GM18502 (cell line): Measurements from ENCODE around the gene ALK.

ENCODE experiments used
- ATAC-seq: cut with Tn5 transposase; IDR thresholded peaks from one replicate; pipeline ENCODE4 v1.9.1; 2021; ENCODE audit warnings: mild to moderate bottlenecking; ENCODE audit not compliant: unreplicated experiment, poor library complexity

The ALK gene

DNA sequence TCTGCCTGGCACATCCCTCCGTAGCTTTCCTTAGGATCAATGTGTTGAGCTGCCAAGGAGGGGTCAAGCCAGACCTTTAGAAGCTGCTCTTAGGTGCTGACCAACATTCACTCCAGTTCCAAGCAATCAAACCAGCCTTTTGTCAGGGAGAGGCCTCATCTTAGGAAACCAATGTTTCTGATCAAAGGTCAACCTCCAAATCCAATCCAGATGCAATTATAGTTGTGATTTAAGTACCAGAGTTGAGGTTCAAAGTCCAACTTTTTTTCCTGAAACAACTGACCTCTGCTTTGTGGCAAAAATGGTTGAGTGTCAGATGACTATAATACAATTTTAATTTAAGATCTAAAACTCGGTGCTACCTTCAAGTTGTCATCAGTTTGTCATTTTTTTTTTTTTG, 303.4 kb downstream of the ALK start:
- ATAC-seq: no peak

DNA sequence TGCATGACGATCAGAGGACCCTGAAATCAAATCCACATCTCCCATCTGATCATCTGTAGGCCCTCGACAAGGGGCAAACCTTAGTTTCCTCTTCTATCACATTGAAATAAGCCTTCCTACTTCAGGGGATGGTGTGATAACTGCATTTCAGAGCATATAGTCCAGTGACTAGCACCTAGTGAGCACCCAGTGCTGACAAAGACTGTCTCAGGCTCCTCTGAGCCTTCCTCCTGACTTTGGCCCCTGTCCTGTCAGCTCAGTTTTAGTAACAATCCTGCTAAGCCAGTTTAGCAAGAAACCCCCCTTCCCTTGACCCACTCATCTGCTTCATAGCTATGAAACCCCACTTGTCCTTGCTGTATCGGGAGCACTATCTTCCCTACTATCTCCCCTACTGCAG, 304.0 kb downstream of the ALK start:
- ATAC-seq: no peak

DNA sequence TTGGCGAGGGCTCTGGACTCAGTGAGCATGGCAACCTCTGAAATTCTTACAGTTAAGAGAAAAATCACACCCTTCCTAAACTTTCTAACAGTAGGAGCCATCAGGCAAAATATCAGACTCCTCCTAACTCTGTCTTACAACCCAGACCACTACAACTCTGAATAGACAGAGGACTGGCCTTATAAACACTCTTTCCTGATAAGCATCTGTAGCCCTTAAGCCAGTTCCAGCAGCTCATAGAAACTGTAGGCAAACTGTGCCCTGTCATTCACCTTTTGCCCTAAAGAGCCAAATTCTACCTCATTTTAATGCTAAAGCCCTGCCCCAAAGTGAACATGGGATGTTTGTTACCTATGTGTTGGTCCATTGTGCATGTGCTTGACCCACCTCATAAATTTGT, 304.8 kb downstream of the ALK start:
- no peak for ATAC-seq

DNA sequence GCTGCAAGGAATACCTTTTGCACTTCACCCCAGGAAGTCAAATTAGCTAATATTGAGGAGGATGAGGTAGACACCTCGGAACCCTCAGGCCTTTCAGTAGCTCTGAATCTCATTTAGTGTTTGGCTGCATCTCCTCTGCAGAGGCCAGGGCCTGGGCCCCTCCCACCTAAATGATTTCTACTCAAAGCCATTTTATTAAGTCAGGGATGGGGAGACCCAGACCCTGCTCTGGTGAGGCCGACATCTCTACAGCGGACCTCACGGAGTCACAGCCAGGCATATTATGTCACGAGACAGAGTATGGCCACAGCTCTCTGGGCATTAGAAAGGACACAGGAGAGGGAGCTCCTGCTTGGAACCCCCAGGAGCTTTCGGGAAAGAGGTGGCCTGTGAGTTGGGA, 305.5 kb downstream of the ALK start:
- no peak for ATAC-seq

DNA sequence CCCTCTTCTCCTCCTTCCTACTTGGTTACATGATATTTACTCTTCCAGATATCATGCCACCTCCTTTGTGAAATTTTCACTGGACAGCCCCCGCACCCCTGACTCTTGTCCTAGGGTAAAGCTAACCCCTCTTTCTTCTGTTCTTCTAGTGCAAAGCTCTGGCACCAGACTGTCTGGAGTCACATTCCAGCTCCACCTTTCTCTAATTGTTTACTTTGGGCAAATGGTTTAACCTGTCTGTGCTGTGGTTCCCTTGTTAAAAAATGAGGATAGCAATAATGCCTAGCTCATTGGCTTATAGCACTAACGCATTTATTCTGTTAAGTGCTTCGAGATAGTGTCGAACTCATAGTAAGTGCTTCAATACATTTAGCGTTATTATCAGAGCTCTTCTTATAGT, 306.2 kb downstream of the ALK start:
- ATAC-seq: no peak

DNA sequence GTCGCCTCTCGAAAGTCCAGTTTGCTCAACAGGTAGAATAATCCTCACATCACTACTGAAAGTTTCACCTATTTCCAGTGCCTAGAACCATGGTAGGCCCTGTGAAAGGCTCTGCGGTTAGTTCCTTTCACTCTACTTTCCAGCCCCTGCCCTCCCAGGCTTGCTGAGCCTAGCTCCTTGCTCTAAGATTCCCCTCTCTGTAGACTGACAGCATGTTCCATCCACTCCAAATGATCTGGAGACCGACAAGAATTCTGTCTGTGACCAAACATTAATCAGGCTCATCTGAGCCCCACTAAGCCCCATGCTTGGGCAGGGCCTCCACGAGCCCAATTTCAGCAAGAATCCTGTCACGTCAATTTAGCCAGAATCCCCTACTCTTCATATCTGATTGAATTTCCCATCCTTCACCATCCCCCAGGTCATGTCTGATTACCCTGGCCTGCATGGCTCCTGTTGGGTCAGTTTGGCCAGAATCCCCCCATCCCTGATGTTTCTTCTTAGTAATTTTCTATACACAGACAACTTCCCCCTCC, 307.0 kb downstream of the ALK start:
- no peak for ATAC-seq

DNA sequence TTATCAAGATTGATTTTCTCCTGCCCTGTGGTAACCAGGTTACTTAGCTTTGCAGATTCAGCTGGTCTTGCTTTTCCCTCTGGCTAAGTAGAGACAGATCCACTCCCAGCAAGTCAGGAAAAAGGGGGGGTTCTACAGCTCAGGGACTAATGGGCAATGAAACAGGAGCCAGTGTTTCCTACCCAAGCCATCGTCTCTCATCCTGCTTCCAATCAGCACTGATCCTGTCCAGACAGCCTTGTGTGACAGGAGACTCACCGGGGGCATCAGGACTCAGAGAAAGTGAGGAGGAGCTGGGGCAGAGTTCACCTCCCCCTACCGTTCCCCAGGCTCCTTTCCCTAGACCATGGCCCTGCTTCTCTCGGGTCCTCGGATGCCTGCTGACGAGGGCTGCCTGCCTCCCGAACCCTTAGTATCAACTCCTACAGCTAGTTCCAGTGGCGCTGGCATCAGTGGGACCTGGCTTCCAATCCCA, 307.6 kb downstream of the ALK start:
- ATAC-seq: no peak

DNA sequence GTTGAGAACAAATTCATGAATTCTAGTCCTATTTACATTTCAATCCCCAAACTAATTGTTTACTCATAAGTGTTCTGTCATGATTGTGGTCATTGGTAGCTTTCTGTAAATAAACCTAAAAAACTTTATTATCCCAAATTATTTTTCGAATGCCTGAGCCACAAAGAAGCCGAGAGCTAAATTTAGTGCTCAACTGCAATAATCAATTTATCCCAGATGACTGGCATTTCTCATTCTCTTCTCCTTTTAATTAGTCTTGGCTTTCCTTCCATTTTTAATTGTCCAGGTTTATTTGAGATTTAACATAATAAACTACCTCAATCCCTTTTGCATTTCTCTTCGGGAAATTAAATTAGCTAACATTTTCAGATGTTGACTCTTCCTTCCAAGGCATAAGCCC, 308.3 kb downstream of the ALK start:
- ATAC-seq: no peak

DNA sequence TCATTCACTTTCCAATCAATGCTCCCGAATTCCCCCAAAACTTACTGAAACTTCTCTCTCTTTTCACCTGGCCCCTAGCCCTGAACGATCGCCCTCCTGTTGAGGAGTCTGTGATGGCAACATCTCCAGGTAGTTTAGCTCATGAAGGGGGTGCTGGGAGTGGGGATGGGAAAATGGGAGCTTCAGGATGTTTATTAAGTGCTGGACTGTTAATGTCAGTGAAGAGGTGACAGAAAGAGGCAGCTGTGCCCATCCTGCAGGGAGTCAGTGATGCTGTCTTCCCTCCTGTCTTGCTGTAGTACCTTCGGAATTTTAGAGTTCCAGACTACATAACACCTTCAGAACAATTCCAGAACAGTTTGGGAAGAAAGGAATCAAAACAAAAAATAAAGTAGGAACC, 308.8 kb downstream of the ALK start:
- no peak for ATAC-seq

DNA sequence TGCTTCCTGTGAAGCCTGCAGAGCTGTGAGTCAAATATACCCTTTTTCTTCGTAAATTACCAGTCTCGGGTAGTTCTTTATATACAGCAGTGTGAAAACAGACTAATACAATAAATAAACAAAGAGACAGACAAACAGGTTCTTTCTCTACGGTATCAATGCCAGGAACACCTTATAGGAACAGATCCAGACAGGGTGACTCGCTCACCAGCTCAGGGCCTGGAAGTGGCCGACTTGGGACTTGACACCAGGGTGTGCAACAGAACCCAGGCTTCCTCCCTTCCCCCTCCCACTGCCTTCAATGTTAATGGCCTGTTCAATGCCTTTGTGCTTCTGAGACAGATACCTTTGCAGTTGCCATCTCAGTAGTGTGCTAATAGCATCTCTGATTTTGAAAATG, 309.5 kb downstream of the ALK start:
- no peak for ATAC-seq

DNA sequence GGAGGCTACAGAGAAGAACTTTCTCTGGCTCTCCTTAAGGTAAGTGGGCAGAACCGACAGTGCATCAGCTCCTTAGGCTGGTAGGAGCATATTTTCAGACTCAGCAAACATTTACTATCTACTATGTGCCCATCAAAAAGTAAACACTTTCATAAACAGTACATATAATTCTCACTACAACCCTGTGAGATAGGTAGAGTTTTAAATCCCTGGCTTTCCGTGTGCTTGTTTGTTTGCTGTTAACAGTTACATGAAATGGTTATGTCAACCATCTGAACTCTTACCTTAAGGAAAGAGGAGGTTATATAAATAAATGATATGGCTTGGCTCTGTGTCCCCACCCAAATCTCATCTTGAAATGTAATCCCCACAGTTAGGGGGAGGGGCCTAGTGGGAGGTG, 310.1 kb downstream of the ALK start:
- ATAC-seq: no peak

DNA sequence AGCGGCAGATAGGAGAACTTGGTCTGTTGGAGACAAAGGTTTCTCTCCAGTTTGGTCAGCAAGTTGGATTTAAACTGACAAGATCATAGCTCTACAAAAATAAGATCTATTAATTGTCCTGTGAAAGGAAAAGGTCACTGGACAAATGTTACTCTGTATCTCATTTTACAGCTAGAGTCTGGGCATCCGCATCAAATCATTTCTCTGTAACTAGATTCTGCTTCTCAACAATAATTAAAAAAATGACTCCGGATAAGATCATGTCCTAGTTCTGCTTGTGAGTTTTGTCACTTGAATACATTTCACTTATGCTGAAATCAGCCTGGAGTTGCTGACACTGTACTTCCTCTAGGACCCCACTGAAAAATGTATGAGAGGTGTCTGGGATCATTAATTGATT, 310.8 kb downstream of the ALK start:
- ATAC-seq: no peak

DNA sequence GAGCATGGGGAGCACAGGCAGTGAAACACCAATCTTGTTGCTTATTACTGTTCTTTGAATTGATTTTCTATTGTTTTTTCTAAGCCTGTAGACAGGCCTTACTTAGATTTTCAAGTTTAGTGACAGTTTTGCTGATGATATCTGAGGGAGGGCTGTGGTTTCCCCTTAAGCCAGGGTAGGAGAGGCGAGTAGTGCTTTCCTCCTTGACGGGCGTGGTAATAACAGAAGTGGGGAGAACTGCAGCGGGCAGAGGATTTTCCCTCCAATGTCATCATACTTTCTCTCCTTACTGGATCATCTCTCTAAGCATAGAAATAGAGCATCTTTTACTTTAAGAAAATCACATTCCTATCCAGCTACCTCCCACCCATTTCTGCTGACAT, 314.4 kb downstream of the ALK start:
- no peak for ATAC-seq

DNA sequence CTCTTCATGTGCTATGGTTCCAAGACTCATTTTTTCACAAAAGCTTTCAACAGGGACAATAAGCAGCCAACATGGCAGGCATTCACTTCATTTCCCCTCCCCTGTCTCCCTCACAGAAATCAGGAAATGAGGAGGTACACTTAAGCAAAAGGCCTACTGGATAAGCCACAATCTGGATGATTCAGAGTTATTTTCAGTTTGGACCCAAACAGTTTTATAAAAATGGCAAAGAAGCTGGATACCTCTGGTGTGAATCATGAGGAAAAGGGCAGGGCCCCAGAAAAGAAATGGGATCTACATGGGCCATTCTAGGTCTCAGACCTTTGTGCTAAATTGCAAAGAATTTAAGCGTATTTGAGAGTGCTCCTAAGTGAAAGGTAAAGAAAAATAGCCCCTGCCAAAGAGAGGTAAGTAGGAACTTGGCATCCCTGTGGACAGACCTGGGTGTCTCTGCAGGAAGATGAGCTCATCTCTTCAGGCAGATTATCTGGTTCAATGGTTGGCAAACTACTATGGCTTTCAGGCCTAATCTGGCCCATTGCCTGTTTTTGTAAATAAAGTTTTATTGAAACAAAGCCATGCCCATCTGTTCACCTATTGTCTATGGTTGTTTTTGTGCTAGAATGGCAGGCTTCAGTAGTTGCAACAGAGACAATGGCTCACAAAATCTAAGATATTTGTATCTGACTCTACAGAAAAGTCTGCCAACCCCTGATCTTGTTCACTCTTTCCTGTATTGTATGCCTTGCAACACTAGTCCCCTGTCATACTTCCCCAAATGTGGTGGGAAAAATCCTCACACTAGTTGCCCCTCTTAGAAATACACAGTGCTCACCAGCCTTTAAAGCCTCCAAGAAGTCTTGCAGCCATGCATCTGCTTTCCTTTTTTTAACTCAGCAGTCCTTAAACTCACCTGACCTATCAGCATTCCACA, 315.0 kb downstream of the ALK start:
- ATAC-seq: no peak

DNA sequence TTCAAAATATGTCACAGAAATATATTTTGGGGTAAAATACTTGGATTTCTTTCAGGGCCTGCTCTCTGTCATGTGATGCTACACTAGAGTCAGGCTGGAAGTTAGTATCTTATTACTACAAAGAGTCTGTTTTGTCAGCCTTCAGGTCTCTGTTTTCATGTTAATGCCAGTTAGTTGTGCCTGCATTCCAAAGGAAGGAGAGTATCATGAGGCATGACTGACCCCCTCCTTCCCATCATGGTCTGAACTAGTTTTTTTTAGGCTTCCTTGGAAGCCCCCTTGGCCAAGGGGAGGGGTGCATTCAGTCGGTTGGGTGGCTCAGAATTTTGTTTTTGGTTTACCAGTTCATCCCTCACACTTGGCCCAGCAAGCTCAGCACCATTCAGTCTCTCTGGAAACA, 318.0 kb downstream of the ALK start:
- ATAC-seq: no peak

DNA sequence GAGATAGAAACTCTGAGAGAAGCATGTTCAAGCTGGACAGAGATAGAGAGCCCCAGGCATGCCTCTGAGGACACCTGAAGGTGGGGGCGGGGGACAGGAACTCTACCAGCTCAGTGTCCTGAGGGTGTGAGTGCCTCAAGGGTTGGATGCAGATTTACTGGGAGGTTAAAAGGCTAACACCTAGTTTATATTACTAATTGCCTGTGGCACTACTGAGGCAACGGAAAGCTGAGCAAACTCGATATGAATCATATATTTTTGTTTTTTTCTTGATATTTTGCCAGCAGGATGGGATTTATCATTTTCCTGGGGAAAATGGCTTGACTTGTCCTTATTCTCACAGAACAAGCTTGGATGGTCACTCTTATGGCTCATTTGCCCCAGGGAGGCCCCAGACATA, 319.5 kb downstream of the ALK start:
- no peak for ATAC-seq

DNA sequence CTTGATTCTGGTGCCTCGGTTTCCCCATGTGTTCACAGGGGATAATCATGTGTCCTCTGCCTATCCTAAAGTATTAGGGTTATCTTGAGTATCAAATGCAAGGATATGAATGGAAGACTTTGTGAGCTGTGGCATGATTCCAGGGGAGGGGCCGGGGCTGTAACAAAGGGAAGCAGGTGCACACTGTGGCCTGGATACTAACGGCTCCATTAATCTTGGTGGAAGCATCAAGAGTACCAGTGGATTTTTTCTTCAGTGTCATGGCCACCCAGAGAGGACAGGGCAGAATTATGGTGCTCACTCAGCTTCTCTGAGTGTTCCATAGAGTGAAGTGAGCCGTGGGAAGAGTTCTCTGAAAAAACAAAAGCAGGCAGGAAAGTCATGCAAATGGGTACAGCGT, 320.1 kb downstream of the ALK start:
- ATAC-seq: no peak

DNA sequence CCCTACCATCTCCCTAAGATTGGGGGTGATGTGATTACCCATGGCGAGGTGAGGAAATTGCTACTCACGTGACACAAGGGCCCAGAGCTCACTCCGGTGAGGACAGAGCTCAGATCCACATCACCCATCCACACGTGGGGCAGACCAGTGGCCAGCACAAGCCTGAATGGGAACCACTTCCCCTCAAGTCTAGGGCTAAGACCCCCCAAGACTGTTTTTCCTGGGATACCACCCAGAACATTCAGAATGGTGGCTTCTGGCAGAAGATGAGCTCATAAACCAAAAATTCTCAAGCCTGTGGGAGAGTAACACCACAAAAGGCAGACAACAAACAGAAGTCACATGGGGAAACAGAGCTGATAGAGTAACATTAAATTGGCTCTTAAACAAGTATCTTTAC, 321.4 kb downstream of the ALK start:
- ATAC-seq: no peak

DNA sequence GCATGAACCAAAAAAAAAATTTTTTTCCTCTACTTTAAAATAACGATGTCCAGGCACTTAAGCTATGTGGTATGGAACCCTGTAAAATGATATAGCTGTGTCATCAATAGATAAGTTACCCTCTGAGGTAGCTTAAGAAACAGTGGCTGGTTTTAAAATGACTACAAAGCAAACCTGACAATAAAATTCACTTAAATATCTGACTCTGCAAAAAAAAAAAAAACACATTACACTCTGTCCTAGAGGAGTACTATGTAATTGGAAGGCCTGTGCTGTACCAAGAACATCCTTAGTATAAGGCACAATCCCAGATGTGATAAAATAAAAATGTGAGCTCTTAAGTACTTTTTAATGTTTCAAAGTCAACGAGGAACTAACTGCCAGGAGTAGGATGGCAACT, 322.4 kb downstream of the ALK start:
- no peak for ATAC-seq

DNA sequence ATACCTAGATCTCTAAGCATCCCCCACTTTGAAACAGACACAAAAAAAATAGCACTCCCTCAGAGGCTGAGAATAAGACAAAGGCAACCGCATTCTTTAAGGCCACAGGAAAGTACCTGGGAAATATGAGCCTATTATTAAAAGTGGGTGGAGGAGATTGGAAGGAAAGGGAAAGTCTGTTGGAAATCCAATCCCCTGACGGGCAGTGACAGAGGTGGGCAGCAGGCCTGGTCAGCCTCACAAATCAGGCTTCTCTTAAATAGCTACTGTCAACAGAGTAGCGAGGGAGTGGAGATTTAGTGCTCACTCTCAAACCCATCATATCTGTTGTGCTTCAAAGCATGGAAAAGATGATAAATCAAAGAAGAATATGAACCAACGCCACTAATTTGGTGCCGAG, 324.4 kb downstream of the ALK start:
- ATAC-seq: no peak

DNA sequence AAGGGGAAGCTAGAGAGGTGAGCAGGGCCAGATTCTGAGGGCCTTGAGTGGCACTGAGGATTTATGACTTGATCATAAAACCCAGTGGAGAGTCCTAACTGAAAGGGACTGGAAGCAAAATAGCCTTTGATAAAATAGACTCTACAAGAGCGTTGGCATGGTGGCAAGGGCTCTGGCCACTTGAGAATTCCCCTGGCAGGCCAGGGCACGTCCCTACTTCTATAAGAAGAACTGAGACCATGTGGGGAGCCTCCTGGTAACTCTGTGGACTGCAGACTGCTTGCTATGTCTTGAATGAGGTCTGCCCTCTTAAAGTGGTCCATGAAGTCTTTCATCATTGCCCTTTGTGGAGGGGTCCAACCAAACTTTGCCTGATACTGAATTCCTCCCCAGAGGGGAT, 324.8 kb downstream of the ALK start:
- no peak for ATAC-seq

DNA sequence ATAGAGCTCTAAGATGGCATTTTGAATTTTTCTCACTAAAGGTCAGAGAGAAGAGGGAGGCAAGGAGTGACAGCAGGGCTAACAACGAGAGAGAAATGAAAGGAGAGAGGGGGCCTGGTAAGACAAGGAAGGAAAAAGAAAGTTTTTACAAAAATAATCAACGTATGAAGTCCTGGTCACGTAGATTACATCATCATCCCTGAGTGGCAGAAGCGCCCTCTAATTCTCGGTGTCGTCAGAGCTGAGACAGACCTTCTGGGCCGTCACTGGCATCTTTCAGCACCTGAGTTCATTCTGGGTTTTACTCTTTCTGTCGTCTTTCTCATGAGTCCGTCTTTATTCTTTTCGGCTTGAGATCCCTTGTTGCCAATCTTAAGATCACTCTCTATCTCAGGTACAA, 329.8 kb downstream of the ALK start:
- ATAC-seq: no peak
